IPS-18c (cell line): ENCODE measurements around the gene COL23A1.

Source experiments
- H3K4me3 ChIP-seq: 2 replicates; pipeline ENCODE4 v1.7.0; 2013; ENCODE audit warnings: low read depth, mild to moderate bottlenecking, low read length, moderate library complexity; ENCODE audit not compliant: insufficient read depth
- H3K9me3 ChIP-seq: one replicate; pipeline ENCODE4 v1.6.1; 2013; ENCODE audit warnings: mild to moderate bottlenecking, low read length, moderate library complexity; ENCODE audit not compliant: control insufficient read depth, insufficient read depth

Gene COL23A1

DNA sequence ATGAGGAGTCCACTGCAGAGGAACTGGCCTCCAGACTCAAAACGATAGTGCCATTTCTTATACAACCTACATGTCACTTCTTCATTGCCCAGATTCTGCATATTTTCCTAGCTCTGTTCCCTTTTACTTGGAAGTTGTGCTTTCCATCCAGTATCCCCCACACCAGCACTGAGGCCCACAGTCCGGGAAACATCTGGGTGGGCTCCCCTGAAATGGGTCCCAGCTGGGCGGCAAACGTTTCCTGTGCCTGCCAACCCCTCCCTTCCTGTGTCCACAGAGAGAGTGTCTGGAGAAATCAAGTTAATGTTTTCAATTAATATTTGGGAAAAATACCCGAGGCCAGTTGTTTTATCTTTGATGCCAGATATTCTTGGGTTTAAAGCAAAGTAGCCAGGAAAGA lies 111.8 kb downstream of the COL23A1 start:
- Histone ChIP-seq H3K9me3 (no peaks in the 10 kb centered on the region), H3K4me3 (no peak overlapping the region)

- H3K9me3 ChIP-seq = no peaks in the 10 kb centered on the region
- no peak overlapping the region for H3K4me3 ChIP-seq
Measured at GRCh38 chr5:178477802-178478201, 112.4 kb downstream of the COL23A1 start.

- Histone ChIP-seq H3K9me3 (no peaks in the 10 kb centered on the region), H3K4me3 (no peak overlapping the region)
Measured at GRCh38 chr5:178476972-178477754, 113.0 kb downstream of the COL23A1 start.

DNA sequence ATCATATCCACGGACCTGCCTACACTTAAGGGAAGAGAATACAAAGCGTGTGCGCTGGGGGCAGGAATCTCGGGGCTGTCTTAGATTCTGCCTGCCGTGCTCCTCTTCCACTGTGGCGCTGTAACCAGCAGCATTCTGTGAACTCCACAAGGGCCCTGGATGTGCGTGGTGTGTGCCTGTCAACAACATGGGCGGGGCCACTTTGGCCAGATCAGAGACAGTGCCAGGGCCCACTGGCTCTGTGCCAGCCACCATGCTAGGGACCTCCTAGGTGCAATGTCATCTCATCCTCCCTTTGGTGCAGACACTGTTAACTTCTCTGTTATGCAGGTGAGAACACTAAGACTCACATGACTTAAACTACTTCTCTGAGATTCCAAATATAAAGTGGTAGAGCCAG lies 113.7 kb downstream of the COL23A1 start:
- no peak overlapping the region for H3K4me3 ChIP-seq
- H3K9me3 ChIP-seq = no peaks in the 10 kb centered on the region

GRCh38 chr5:178475422-178475821 lies 114.8 kb downstream of the COL23A1 start:
- no peak overlapping the region for H3K4me3 ChIP-seq

DNA sequence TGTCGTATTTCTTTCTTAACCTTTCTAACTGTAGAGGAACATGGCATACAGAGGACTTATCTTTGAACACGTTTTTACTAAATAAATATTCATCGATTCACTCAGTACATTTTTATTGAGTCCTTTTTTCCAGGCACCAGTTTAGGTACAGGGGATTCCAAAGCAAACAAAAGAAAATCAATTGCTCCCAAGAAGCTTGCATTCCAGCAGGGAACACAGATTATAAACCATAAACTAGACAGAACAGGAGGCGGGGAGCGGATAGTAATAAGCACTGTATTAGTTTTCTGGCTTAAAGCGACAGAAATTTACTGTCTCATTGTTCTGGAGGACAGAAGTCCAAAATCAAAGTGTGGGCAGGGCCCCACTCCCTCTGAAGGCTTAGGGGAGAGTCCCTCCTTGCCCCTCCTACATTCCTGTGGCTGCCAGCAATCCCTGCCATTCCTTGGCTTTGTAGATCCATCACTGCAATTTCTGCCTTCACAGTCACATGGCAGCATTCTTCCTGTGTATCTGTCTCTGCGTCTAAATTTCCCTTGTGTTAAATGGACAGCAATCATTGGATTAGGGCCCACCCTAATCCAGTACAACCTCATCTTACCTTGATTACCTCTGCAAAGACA lies 115.5 kb downstream of the COL23A1 start:
- Histone ChIP-seq H3K9me3 (no peaks in the 10 kb centered on the region), H3K4me3 (no peak overlapping the region)

More at GRCh38 chr5:178475422-178475821, 114.8 kb downstream of the COL23A1 start:
- no peaks in the 10 kb centered on the region for H3K9me3 ChIP-seq

DNA sequence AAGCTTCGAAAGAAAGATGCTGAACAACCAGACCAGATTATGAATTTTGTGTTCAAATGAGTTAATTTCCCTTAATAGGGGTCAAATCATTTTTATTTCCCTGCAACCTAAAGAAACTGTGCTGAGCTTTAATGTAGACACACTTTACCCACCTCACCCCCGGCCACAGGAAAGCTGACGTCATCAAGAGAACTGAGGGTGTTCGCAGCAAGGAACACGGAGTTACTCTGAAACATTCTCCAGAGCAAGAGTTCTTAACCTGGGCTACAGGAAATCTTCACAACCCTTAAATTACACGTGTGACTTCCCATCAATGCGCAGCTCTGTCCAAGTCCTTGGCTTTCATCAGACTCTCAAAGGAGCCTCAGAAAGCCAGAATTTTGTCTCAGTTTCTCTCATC lies 116.3 kb downstream of the COL23A1 start:
- Histone ChIP-seq H3K9me3 (no peaks in the 10 kb centered on the region), H3K4me3 (no peak overlapping the region)

GRCh38 chr5:178472138-178472537 lies 118.1 kb downstream of the COL23A1 start:
- H3K9me3 ChIP-seq = no peaks in the 10 kb centered on the region
- H3K4me3 ChIP-seq = no peak overlapping the region

DNA sequence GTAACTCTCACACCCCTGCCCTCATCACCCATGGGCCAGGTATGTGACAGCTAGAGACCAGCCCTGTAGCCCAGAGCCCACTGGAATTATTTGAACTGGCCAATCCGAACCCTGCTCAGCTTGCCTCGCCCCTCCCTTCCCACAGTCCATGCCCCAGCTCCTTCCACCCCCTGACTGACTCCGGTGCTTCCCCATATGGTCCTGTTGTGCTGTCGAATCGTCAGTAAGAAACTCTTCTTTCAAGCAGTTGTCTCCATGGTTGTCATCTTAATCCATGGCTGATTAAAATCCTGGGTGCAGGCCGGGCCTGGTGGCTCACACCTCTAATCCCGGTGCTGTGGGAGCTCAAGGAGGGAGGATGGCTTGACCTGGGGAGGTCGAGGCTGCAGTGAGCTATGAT lies 118.5 kb downstream of the COL23A1 start:
- Histone ChIP-seq H3K9me3 (no peaks in the 10 kb centered on the region), H3K4me3 (no peak overlapping the region)

GRCh38 chr5:178470760-178471025 lies 119.5 kb downstream of the COL23A1 start:
- no peak overlapping the region for H3K4me3 ChIP-seq
- H3K9me3 ChIP-seq = no peaks in the 10 kb centered on the region

- no peaks in the 10 kb centered on the region for H3K9me3 ChIP-seq
- no peak overlapping the region for H3K4me3 ChIP-seq
Measured at GRCh38 chr5:178469975-178470759, 120.0 kb downstream of the COL23A1 start.

- no peak overlapping the region for H3K4me3 ChIP-seq
- no peaks in the 10 kb centered on the region for H3K9me3 ChIP-seq
Measured at GRCh38 chr5:178469011-178469974, 120.9 kb downstream of the COL23A1 start.

GRCh38 chr5:178468196-178468685 lies 122.0 kb downstream of the COL23A1 start:
- Histone ChIP-seq H3K4me3 (no peak overlapping the region), H3K9me3 (no peaks in the 10 kb centered on the region)

DNA sequence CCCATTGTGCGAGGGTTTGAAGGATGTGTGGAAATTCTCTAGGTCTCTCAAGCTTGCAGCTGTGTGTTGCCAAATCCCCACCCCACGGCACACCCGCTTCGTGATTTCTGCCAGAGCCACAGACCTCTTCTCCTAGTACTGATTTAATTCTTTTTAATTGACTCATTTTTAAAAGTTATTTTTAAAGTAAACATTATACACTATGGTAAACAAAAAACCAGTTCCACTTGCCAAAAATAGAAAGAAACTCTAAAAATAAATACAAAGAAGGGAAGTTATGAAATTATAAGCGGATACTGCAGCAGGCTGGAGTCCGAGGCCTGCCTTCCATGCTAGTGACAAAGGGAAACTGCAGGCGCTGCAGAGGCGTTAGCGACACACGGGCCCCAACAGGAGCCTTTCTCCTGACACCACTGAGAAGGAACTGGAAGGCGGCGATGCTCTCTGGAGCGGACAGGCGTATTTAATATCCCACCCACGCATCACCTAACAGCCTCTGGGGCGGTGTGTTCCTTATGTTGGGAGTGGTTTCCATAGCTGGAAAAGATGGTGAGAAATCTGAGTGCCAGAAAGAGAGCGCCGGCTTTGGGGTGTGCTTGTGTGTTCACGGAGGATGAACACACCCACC lies 122.5 kb downstream of the COL23A1 start:
- Histone ChIP-seq H3K4me3 (no peak overlapping the region), H3K9me3 (no peaks in the 10 kb centered on the region)

DNA sequence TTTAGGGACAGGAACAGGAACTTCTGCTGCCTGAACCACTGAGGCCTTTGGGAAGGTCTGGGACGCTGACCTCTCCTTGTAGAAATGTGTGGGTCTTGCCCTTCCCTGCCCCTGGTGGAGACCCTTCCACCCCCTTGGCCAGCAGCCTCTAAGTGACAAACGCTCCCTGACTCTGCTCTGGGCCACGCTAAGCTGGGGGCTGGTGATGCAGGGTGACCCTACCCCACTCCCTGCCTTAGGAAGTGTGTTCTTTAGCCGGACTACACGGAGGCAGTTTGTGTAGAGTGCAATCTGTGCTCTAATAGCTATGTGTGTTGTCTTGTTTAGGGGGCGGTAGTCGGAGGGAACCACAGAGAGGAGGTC lies 123.0 kb downstream of the COL23A1 start:
- H3K4me3 ChIP-seq = no peak overlapping the region
- no peaks in the 10 kb centered on the region for H3K9me3 ChIP-seq

GRCh38 chr5:178466342-178466741 lies 123.9 kb downstream of the COL23A1 start:
- Histone ChIP-seq H3K4me3 (no peak overlapping the region), H3K9me3 (no peaks in the 10 kb centered on the region)

- no peaks in the 10 kb centered on the region for H3K9me3 ChIP-seq
- H3K4me3 ChIP-seq = no peak overlapping the region
Measured at GRCh38 chr5:178465861-178466288, 124.3 kb downstream of the COL23A1 start.
